GM12801 (cell line): ENCODE data around the gene SERPINB1.

Experiments
- CTCF ChIP-seq: IDR thresholded peaks from one replicate; pipeline ENCODE4 v1.5.1; 2011; ENCODE audit warnings: control low read depth; ENCODE audit not compliant: insufficient read length; ENCODE audit errors: extremely low read depth

SERPINB1 gene

GRCh38 chr6:2816158-2816557, 25.5 kb downstream of the SERPINB1 start:
- no peak for TF ChIP-seq CTCF

- TF ChIP-seq CTCF = no peak
Observed at GRCh38 chr6:2812695-2813094, 29.0 kb downstream of the SERPINB1 start.

- no peak for TF ChIP-seq CTCF
Observed at GRCh38 chr6:2810092-2810671, 31.5 kb downstream of the SERPINB1 start.

- no peak for TF ChIP-seq CTCF
Observed at GRCh38 chr6:2809015-2809414, 32.6 kb downstream of the SERPINB1 start.

GRCh38 chr6:2807342-2808090, 34.1 kb downstream of the SERPINB1 start:
- no peak for TF ChIP-seq CTCF

GRCh38 chr6:2806644-2807043, 35.0 kb downstream of the SERPINB1 start:
- no peak for TF ChIP-seq CTCF

GRCh38 chr6:2805031-2805430, 36.6 kb downstream of the SERPINB1 start:
- no peak for TF ChIP-seq CTCF
